GM21619 (cell line): Measurements from ENCODE around the gene CRYBB3.
"Not testable (repeated sequence)": the region's sequence is repeated elsewhere in the genome, so short reads cannot be mapped to it uniquely, and the experiment has no call there.

Experiments
- ATAC-seq: cut with Tn5 transposase; IDR thresholded peaks from one replicate; pipeline ENCODE4 v1.9.1; 2021; ENCODE audit not compliant: unreplicated experiment

CRYBB3 gene

DNA sequence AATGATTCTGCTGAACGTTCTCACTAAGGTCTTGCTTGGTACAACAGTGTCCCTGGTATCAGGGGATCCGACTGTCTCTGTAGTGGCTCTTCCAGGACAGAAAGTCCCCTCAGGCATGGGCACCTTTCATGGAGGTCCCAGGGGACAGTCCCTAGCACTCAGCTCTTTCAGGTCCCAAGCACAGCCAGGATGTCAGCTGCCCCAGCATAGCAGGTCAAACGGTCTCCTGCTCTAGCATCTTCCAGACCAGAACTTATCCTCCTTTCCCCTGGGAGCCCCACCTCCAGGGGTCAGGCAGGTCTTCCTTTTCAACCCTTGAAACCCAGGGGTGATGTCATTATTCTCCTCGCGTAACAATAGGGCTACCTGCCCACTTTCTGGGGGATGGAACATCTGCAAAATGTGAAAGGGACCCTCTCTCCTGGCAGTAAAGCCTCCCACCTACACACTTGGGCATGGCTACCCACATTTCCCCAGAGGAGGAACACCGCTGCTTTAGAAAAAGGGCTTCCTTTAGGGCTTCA lies 24.7 kb upstream of the CRYBB3 start:
- no peak for ATAC-seq

DNA sequence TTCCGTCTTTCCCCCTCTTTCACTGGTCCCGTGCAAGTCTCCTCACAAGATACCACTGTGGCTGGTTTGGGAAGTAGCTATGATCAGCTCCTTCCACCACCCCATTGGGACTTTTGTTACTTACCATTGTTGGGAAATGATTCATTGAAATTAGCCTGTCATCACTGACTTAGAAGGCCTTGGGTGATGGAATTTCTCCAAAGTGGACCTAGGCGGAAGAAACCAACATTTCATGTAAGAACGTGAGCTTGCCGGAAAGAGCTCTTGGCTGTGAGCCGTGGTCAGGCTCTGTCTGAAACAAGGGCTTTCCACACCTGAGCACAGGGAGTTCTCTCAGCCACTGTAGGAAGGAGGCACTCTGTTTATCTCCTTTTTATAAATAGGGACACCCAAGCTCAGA lies 23.5 kb upstream of the CRYBB3 start:
- no peak for ATAC-seq

DNA sequence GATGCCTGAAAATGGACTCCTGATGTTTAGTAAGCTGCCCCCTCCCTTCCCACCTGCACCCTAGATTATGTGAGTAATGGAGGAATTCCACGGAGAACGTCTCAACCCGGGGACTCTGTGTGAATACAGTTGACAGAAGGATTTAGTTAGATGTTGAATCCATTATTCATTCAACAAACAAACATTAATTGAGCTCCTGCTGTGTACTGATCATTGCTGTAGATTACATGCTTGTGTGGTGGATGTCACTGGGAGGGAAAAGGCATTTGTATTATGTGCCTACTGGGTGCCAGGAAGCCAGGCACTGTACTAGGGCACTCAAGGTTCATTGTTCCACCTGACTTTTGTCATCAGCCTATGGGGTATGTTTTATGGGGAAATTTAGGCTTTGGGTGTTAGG lies 22.9 kb upstream of the CRYBB3 start:
- ATAC-seq, result no peak

DNA sequence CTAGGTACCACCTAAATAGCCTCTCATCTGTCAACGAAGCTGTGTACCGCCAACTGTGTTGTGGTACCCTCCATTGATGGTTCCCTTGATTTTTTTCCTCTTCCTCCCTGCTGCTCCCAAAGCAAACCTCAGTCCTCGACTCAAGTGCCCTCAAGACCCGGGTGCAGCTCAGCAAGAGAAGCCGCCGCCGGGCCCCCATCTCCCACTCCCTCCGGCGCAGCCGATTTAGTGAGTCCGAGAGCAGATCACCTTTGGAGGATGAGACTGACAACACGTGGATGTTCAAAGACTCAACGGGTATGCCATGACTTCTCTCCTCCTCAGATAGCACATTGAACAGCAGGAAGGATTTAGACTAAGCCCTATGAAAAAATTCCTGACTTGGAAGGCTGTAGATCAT lies 22.4 kb upstream of the CRYBB3 start:
- no peak for ATAC-seq

DNA sequence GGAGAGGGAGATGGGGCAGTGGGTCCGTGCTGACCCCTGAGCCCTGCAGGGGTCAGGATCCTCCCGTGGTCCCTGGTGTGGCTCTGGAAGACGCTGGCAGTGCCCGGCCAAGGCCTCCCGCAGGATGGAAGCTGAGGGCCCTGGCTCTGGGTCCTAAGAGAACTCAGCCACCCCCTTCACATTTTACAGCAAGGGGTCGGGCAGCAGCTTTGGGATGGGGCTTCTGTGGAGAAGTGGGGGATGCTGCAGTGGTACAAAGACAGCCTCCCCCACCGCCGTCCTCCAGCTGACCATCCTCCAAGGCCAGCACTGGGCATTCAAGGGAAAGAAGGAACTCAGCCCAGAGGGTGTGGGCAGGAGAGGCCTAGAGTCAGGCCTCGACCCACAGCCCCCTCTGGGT lies 21.8 kb upstream of the CRYBB3 start:
- no peak for ATAC-seq

DNA sequence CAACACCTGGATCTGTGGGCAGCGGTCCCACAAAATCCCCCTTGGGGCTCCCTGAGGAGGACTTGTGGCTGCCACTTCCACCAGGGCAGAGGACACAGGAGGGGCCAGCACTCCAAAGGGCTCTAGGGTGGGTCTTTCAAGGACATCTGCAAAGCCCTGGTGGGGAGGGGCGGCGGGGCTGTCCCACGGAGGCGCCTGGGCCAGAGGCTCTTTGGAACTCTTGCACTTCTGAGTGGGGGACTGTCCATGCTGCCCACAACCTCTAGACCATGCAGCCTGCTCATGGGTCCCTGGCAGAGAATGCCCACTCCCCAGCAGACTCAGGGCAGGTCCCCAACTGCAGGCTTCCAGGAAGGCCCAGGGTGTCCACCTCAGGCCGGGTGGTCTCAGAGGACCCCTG lies 21.3 kb upstream of the CRYBB3 start:
- not testable (repeated sequence) for ATAC-seq

DNA sequence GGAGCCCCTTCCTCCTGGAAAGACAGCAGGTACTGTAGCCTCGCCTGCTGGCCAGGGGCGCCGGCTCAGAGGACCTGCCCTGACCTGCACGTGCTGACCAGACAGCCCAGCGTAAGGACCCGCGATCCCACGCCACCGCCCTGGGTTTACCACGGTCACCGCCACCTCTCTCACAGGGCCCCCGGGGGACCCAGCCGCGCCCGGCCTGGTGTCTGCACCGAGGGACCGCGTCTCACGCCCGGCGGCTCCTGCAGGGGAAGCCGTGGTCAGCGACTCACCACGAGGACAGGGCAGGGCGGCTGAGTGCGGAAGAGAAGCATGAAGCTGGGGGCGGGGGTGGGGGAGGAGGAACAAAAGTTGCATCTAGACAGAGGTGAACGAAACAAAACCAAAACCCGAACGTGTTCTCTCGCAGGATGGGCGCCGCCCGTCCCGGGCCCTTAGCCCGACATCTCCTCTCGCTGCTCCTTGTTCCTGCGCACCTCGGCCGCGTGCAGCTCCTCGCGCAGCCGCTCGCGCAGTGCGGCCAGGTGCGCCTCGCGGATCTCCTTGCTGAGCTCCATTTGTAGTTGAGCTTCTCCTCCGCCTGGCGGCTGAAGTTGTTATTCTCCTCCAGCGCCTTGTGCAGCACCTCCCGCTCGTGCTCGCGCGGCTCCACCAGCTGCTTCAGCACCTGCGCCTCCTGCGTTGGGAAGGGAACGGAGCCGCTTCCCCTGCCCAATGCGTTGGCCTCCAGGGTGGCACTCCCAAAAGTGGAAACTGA lies 20.6 kb upstream of the CRYBB3 start:
- not testable (repeated sequence) for ATAC-seq

DNA sequence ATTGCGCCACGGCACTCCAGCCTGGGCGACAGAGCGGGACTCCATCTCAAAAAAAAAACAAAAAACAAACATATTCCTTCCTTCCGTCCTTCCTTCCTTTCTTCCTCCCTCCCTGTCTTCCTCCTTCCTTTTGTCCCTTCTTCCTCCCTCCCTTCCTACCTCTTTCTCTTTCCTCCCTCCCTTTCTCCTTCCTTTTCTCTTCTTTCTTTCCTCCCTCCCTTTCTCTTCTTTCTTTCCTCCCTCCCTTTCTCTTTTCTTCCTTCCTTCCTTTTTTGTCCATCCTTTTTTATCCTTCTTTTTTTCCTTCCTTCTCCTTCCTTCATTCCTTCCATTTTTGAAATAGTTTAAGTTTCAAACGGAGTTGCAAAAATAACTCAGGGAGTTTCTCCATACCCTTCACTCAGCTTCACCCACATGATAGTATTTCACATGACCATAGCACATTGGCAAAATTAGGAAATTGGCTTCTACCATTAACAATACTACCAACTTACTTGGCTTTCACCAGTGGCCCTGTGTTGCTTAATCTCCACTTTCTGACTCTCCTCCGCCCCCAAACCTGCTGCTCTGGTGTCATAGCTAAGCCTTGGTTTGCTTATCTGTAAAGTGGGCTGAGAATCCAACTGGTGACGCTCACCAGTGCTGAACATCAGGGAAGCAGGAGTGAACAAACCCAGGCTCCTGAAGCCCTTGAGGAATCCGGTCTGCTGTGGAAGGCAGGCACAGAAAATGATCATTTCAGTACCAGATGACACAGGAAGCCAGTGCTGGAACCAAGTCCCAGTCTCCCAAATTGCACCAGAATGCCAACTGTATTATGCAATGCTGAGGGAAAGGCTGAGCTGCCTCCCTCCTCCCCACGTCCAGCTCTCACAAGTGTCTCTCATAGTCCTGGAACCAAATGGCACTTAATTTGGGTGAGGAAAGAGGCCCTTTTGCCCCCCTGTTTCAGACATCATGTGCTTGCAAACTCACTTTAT lies 17.2 kb upstream of the CRYBB3 start:
- no peak for ATAC-seq

DNA sequence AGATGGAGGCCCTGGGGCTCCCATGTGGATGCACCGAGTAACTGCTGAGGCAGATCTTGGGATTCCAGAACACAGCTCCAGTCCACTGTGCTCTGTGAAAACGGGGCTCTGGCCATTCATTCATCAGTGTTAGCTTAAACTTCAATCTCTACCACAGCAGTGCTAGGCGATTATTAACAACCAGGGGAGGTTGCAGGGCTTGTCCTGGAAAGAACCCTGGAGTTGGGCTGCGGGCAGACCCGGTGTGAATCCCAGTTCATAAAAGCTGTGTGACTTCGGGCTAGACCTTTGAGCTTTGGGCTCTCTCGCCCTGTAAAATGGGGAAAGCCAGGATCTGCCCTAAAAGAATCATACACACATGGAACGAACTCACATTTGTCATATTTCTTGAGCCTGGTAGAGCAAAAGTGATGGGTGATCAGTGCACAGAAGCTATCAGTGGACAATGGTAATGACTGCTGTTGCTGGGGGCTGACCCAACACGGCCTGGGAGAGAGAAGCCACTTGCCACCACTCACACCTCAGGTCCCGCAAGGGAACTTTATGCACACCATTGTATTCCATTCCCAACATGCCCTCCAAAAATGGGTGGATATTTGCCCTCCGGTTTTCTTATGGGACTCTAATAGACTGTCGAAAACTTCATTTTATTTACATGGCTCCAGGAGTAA lies 15.6 kb upstream of the CRYBB3 start:
- no peak for ATAC-seq

DNA sequence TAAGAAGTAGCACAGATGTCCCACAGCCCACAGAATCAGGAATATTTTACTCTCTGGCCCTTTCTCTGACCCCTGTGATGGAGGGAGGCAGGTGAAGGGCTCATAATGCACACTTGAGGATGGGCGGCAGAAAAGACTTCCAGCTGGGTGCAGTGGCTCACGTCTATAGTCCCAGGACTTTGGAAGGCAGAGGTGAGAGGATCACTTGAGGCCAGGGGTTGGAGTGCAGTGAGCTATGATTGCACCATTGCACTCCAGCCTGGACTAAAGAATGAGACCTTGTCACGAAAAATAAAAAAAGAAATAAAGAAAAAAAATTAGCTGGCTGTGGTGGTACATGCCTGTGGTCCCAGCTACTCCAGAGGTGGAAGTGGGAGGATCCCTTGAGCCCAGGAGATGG lies 13.5 kb upstream of the CRYBB3 start:
- ATAC-seq, result no peak

DNA sequence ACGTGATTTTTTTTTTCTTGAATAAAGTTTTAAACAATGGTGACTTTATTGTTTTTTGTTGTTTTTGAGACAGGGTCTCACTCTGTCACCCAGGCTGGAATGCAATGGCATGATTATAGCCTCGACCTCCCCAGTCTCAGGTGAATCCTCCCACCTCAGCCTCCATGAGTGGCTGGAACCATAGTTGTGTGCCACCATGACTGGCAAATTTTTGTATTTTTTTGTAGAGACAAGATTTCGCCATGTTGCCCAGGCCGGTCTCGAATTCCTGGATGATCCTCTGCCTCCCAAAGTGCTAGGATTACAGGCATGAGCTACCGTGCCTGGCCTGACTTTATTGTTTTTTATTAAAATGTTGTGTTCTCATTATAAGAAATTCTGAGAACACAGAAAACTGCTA lies 12.2 kb upstream of the CRYBB3 start:
- no peak for ATAC-seq

DNA sequence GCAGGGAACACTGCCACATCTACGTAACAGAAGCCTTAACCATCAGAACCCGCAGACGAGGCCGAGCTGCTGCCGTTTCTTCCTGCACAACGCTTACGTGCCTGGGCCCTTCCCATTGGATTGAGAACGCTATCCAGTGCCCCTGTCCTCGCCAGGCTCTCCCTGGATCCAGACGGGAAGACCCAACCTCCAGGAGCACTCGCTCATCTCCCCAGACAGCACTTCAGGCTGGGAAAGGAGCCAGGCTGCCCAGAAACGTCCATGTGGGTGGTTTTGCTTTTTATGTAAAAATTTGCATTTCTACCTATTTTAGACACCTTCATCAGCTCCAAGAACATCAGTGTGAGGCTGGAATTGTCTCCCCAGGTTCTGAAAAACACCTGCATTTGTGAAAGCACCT lies 7.3 kb upstream of the CRYBB3 start:
- ATAC-seq, result no peak

DNA sequence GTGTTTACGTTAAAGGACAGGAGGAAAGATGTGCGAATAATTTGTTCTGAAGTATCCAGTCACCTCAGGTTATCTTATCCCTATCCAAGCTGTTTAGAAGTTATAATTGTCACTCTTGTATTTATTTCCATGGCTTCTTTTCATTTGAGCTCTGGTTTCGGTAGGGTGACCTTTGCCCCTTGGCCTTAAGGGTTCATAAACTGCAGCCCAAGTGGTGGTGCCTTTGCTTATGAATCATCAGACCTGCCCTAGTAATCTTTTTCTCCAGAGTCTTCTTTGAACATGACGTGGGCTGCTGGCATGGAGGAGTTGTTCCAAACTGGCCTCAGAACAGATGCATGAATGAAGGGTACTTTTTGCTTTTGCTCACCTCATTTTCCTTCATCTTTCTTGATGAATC lies 6.5 kb upstream of the CRYBB3 start:
- ATAC-seq, result no peak

DNA sequence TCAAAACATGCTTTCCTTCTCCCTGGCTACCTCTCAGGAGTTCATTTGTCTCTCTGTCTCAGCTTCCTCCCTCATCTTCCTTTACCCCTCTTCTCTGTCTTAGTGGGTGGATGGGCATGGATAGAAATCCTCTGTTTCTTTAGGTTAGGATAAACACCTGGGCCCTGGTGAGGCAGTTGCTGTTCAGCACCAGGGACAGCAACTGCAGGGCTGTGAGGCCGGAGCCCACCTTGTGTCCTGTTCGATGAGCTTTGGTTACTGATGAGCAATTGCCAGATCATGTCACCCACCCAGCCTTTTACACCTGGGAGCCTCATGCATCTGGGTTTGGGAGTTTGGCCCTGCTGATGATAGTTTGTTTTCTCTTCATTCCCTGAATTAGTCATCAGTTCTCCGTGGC lies 6.1 kb upstream of the CRYBB3 start:
- no peak for ATAC-seq

DNA sequence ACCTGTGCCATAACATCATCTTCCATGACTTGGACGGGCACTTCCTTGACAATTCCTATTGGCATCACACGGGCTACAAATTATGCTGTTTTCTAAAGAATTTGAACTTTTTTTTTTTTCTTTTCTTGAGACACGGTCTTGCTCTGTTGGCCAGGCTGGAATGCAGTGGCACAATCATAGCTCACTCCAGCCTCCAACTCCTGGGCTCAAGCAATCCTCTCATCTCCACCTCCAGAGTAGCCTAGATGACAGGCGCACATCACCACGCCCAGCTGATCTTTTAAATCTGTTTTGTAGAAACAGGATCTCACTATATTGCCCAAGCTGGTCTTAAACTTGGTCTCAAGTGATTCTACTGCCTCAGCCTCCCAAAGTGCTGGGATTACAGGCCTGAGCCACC lies 3.3 kb upstream of the CRYBB3 start:
- ATAC-seq, result no peak

DNA sequence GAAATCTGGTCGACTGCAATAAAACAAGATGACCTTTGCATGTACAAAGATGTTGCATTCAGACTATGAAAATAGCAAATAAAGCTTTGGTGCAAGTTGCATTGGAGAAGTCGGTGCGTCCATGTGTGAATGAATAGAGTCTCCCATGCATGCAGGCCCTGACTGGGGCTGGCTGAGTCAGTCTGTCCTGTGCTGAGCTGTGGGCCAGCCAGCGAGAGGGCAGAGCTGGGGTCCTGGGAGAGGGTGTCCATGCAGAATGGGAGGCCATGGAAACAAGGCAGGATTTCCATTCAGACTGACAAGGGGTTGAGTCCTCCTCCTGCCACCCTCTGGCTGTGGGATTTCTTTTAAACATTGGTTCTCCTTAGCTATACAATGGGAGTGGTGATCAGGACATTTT lies 2.3 kb upstream of the CRYBB3 start:
- no peak for ATAC-seq

DNA sequence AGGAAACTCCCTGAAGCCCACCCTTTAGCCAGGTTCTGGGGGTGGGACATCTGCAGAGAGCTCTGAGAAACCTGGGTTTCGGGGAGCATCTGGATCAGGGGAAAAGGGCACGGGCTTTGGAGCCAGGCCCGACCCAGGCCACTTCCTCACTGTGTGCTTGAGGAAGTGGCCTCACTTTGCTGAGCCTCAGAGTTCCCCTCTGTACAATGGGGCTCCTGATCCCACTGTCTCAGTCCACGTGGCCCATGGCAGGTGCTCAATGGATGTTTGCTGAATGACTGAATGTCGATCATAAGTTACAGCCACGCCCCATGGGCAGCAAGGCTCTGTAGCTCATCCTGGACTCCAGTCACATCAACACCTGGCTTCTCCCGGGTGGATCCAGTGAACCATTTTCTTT lies 1.3 kb downstream of the CRYBB3 start:
- ATAC-seq, result no peak

DNA sequence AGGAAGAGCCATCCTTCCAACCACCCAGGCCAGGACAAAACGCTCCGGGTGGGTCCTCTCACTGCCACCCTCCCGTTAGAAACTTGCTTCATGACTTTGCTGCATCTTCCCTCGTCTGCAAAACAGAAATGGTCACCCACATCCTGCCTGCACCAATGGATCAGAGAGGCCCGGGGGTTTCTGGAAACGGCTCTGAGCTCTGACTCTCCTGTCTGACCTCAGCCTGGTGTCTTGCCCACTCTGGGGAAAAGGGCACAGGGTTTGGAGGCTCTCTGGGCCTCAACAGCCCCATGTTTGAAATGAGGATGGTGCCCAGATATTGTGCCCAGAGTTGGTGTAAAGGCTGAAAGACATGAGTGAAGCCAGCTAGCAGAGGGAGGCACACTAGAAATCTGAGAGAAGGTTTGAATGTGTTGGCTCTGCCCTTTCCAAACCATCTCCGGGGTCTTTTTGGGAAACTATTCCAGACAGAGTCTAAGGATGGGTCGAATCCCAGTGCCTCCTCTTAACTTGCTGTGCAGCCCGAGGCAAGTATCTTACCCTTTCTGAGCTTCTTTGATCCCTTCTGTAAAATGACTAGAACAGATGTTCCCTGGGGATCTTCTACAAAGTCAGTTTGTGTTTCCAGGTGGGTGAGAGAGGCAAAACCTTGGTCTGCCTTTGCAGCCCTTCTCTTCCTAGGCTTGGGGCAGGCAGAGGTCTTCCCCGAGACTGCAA lies 2.1 kb downstream of the CRYBB3 start:
- ATAC-seq, result no peak

DNA sequence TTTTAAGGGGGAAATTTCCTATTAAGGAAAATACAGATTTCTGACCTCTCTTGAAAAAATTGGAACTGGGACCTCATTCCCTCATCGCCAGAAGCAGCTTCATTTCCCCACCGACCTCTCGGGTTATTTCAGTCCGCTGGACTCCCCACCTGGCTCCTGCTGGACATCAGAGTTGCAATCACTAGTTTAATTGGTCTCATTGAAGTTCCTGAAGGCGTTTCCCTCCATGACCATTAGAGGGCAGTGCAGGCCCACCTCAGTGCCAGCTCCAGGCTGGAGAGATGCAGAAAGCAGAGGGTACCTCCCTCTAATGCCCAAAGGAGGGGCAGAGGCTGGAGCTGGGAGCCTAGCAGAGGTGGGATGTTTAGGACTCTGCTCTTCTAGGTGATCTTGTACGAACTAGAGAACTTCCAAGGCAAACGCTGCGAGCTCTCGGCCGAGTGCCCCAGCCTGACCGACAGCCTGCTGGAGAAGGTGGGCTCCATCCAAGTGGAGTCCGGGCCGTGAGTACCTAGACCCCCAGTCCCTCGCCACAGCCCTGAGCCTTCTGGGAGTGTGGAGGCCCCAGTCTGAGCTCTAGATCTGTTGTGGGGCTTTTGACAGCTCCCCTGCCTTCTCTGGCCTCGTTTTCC lies 2.7 kb downstream of the CRYBB3 start:
- no peak for ATAC-seq

DNA sequence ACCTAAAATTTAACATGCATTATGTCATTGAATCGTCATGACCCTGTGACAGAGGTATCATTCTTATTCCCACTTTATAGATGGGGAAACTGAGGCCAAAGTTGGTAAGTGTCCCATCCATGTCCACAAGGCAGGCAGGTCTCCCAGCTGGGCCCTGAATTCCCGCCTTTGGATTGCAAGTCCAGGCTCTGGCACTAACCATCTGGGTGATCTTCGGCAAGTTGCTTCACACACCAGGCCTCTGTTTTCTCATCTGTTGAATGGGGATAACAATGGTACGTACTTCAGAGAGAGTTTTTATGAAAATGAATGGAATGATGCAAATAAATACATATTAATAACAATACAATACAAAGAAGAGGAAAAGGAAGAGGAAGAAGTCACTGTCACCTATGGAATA lies 3.4 kb downstream of the CRYBB3 start:
- no peak for ATAC-seq
